D341Med (cell line): ENCODE data around the gene ZFHX3.

ENCODE experiments used
- DNase-seq: peaks from one replicate; pipeline ENCODE4 v3.0.0; 2012; ENCODE audit warnings: low spot score

Gene ZFHX3

DNA sequence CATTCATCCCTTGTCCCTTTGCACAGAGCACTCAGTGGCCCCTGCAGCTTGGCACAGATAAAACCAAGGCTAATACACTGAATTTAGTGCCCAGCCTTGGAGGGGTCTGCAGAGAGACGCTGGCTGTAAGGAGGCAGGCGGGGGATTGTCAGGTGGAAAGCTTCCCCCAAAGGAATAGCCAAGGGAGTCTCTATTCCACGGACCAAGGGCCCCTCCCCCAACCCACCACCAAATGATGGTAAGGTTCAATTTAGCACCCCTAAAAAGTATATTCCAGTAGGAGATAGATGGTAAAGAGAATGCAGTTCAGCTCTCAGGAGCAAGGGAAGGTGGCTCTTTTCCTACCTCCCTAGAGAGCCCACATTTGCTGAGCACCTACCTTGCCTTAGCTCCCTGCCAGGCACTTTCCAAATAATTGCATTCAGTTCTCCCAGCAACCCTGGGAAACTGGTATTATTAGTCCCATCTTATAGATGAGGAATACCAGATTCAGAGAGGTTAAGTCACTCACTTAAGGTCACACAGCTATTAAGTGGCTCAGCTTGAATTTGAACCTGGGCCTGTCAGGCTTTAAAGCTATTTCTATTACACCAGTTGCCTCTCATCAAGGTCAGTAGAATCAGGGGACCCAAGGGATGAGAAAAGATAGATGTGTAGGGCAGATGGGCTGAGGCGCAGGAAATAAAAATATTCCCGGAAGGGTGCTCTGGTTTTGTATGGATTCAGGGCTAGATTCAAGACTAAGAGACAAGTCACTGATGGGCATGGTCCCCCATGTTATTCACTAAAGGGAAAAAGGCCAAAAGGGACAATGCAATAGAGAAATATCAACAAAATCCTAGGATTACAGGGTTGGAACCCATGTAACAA lies 20.0 kb upstream of the ZFHX3 start:
- no peak for DNase-seq

DNA sequence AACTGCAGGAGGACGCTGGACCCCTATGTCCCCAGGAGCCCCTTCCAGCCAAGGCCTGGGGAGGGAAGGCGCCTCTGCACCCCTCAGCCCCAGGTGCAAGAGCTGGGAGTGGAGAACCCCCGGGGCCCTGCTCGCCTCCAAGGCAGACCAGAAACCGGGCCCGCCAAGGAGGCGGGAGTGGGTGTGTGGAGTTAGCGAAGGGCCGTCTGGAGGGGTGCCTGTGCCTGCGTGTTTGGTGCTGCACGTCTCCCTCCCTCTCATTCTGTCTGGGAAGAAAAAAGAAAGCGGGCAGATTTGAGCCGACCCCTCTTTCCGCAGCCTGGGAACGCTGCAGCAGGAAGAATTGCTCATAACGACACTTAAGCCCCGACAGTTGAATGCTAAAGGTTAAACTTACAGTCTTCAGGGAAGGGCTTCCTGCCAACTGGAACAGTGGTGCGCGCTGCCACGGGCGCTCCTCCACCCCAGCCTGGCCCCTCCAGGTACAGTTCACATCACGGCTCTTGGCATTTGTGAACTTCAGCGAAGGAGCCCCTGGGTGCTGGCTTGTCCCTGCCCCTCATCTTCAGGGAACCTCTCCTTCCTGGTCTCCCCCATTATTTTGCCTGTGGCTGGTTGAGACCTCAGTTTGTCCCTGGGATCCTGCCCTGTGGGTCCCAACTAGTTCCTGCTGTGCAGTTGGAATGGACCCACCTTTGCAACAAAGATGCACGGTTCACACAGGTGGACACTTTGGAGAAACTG lies 19.2 kb upstream of the ZFHX3 start:
- DNase-seq, result no peak

DNA sequence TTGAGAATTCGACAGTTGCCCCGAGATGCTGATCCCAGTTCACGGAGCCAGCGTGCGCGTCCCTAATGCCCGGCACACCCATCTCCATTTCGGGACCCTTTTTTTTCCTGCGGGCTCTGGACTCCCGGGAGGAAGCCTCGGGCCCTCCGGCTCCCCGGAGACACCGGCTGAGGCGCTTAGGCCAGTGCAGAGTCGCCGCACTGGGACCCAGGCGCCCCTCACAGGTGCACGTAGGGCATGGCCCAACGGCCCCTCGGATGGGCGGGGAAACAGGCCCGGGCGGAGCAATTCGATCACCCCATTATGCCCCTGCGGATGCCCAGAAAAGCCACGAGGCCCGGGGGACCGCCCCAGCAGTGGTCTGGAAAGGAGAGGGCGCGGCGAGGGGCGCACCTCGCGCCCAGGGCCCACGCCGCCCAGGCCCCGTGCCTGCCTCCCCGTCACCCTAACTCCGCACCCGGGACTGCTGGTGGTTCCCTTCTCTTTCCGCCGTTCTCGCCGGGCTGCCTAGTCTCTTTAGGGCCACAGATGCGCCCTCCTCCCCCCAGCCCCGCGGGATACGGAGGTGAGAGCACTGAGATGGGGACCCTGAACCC lies 18.5 kb upstream of the ZFHX3 start:
- DNase-seq, result peak; percentile 43

DNA sequence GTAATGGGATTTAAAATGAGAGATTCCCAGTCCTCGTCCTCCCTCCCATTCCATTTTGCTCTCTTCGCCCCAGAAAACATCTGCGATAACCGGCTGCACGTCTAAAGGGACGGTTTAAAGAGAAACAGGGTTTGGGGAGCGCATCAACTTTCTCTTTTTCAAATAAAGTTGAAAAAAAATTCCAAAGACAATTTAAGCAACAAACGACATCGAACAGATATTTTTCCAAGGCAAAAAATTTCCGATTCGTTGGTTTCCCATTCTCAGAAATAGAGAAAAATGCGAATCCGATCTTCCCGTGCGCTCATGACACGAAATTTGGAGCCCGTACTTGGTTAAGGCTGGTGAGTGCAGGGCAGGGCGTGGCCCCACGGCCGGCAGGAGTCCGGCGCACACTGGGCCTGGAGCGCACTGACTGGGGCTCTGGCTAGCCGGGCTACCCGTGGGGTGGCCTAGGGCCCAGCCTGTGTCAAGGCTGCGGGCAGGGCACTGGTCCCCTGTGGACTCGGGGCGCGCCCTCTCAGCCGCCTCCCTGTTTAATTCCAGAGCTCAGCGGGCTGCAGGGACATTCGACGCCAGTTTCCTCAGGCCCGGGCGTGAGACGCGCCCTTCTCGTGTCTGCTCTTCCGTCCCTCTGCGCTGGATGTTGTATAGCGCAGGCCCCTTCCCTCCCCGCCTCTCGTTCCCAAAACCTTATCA lies 17.9 kb upstream of the ZFHX3 start:
- peak; percentile 47 for DNase-seq

DNA sequence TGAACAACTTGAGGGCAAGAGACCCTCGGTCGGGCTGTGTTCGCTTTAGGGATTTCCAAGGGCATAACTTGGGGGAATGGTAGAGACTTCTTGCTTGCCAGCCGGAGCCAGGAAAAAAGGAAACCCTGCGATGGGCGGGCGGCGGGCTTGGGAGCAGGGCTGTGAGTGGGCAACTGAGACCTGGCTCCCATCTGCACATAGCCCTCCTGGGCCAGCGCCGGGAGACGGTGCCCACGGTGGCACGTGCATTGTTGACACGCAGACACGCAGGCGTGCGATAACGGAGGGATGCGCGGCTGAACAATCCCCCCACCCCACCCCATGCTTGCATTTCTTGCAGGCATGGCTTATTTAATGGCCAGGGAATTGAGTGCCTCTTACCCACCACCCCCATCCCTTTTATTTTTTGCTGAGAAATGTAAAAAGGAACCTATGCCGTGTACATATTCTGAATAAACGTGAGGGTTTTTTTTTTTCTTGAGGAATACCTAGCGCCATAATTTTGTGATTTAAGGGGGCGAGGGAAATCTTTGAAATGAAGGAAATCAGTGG lies 17.1 kb upstream of the ZFHX3 start:
- no peak for DNase-seq

DNA sequence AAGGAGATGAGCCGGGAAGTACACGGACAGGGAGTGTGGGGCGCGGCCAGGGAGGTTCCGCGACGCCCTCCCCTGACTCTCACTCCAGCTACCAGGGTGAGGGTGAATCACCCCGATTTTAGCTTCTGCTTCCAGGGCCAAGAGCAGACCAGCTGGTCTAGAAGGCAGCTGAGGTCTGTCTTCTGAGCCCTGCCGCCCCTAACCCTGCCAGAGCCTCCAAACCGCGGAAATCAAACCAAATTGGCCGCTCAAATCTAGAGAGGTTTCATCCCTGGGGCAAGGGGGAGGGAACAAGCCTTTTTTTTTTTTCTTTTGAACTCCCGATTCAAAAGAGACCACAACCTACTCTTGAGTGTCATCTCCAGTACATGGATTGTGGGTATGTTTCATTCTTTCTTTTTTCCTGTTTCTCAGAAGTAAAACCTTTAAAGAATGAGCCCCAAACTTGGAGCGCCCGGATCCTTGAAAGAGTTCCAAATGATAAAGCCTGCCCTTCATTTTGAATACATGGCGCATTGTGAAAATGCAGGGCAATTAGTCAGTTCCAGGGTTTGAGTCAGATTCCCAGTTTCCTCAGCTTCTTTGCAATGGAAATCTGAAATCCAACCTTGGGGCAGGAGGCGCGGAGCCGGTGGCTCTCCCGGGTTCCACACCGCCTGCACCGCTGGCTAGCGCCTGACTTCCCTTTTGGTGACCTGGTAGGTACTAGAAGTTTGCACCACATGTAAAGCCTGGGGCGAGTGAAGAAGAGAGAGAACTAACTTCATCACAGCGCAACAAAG lies 16.5 kb upstream of the ZFHX3 start:
- DNase-seq, result peak; percentile 38

DNA sequence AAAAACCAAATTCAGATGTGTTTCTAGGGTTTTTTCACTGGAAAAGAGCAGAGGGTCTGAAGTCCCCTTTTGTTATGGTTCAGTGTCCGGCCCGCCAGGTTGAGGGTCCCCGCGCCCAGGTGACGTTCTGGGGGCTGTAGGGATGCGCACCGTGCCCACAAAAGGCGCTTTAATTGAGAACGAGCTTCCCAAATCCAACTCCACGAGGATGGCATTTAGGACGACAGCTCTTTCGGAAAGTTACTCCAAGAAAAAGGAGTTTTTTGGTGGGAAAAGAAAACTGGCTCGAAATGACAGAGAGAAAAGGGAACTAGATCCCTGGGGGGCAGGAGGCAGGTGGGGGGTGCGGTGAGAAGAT lies 15.9 kb upstream of the ZFHX3 start:
- no peak for DNase-seq

DNA sequence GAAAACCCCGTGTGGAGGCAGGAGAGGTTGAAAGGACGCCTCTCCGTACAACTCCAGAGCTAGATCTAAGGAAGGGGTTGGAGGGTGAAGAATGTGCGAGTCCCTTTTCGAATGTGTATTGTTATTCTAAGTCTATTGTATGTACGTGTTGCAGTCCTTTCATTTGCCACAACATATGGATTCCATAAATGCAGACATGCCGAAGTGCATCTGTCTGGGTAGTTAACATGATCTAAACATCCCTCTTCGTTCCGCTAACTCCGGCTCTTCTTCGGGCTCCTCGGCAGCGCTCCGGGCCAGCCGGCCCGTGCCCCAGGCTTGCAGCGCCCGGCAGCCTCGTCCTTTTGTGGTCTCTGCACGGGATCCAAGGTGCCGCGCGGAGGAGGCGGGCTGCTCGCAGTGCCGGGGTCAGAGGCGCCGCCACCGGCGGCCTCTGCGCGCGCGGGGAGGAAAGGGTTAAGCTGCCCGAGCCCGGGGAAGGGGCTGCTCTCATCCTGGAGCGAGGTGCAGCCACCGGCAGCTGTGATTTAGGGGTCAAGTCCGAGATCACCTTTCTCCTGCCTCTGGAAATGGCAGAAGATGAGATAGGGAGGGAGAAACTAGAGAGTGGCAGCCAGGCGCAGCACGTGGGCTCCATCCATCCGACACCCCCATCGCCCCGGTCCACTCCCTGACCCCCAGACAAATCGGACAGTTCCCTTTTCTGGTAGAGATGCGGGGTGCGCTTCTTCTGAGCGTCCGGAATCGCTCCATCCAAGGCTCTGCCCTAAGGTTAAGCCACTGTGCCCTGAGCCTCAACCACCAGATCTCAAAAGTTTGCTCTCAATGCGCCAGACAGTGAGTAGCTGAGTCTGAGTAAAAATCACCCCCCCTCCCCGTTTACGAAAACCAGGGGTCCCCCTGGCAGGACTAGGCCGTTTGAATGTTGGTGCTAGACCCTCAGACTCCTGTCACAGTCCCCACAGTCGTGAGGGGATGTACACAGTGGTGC lies 15.1 kb upstream of the ZFHX3 start:
- peak; percentile 58 for DNase-seq

DNA sequence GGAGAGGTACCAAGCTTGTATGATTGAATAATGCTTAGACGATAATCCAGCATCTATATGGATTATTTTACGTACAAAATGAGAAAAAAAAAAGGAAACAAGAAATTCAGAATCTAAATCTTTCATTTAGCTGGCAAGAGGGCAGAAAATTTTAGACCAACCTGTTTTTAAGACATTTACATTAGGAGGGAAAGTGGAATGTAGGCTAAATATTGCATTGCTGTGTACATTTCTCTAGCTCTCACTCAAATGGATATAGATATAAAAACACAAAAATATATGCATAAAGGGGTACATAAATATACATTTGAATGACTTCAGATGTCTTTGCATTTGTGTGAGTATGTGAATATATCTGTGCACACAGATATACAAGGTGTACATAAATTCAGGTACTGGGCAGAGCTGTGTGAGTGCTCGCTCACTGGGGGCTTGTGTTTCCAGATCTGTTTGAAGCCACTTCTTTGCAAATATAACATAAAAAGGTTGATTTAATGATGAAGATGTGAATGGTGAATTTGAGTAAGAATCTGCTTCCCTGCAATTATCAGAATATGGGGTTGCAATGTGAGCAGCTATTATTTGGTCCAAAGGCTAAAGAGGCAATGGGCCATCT lies 14.2 kb upstream of the ZFHX3 start:
- DNase-seq, result no peak

DNA sequence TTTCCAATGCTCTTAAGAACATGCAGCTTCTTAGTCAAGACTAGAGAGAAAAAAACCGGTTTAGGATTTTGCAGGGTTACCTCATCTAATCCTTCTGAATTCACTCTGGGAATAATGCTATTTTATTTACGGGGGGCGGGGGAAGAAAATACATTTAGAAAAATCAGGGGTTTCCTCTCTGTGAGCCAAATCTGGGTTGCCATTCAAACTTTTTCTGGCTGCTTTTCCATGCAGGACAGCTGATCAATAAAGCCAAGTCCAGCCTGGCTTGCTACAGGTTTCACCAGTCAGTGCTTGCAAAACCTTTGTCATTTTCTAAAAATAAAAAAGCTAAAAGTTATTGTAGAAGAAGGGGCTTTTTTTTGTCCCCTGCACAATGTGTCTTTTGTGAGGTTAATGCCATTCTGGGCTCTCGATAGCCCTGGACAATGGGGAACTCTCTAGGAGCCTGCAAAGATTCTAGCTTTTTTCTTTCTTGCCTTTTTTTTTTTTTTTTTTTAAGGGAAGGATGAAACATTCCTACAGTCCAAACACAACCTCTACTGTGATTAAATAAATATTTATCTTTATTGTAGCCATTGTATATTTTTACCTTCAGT lies 13.1 kb upstream of the ZFHX3 start:
- DNase-seq, result no peak

DNA sequence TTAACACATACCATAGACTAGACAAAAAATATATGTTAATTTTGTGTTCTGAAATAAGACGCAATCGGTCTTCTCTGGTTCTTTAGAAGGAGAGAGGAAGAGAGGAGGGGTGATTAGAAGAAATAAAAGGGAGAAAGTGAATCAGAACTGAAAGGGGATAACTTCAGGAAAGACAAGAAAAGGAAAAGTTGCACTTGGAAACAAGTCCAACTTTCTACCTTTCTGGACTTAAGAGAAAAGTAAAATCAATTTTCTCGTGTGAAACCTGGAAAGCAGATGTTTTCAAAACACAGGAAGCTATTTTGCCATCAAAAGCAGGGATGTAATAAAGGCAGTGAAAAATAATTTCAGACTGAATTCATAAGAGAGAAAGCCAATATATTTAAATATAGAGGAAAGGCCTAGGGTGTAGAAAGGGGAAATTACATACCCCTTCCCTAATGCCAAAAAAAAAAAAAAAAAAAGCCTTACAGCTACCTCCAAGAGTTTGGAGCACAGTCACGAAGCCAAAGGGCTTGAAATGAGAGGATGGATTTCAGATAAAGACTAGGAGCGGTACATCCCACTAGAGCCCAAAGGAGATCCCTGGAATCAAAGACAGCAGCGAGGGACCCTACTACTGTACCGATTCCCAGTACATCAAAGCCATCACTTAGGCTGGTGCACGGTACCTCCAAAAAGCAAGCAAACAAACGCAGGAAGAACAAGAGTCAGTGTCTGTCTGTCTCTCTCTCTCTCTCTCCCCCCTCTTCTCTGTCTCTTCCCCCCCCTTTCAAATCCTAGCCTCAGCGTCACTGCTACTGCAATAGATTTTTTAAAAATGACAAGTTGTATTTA lies 12.1 kb upstream of the ZFHX3 start:
- no peak for DNase-seq

DNA sequence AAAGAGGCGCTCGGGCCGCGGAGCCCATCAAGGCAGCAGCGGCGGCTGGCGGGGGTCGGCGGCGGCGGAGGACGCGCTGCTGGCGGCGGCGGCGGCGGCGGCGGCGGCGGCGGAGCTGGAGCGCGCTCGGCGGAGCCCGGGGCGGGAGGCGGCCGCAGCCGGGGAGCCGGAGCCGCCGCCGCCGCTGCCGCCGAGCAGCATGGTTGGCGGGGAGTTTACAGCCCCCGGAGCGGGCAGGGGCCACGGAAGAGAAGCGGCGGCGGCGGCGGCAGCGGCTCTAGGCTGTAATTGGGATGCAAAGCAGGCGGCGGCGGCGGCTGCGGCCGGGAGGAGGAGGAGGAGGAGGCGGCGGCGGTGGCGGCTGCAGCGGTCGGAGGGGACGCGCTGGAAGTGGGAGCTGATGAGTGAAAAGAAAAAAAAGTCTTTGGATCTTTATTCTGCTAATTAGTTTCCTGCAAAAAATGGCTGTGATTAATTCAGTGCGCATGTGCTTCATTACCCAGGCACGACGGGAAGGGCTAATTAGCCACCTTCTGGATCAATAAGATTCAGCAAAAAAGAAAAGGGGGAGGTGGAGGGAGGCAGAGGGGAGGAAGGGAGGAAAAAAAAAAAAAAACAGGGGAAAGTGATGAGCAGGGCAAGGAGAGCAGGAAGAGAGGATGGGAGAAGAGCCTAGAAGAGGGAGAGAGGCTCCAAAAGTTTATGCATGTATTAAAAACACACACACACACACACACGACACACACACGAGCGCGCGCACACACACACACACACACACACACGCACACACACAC lies 10.9 kb upstream of the ZFHX3 start:
- peak; percentile 70 for DNase-seq

DNA sequence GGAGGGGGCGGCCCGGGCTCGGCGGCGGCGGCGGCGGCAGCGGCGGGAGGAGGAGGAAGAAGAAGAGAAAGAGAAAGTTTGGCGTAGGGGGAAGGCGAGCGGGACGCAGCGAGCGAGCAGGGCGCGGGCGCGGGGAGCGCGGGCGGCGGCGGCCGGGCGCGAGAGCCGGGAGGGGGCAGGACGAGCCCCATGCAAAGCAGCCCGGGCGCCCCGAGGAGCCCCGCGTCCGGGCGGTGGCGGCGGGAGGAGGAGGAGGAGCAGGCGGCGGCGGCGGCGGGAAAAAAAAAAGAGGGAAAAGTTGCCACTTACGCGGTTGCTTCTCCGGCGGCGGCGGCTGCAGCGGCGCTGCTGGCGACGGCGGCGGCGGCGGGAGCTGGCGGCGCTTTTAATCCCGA lies 10.3 kb upstream of the ZFHX3 start:
- peak; percentile 74 for DNase-seq

DNA sequence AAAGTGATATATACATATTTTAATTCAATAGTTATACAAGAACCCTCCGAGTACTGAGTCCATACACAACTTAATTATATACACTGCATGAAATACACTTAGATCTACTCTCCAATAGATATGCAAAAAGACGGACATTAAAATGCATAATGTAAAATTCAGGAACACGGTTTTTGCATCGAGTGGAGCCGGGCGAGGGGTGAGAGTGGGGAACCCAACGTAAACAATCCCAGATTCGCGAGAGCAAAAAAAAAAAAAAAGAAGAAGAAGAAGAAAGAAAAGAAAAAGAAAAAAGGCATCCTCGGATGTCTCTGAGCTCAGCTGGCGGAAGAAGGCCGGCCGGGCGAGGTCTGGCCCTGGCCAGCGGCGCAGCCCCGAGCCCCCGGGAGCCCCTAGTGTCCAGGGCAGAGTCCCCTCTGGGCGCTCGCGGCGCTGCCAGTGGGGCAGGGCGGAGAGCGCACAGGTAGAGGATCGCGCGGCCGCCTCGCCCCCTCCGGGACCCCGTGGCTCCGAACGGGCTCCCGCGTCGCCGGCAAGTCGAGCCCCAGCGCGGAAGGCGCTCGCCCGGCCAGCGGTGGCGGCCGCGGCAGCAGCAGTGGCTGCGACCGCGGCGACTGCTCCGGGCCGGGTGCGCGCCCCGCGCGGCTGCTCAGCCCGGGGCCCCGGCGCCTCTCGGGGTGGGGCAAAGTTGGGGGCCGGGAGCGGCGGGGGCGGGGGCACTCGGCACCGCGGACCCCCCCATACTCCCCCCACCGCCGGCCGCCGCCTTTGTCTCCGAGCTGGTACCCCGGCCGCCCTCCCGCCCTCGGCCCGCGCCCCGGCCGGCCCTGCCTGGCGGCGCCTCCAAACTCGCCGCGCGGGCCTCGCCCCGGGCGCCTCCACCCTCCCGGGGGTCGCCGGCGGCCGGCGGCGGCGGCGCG lies 9.6 kb upstream of the ZFHX3 start:
- peak; percentile 77 for DNase-seq

DNA sequence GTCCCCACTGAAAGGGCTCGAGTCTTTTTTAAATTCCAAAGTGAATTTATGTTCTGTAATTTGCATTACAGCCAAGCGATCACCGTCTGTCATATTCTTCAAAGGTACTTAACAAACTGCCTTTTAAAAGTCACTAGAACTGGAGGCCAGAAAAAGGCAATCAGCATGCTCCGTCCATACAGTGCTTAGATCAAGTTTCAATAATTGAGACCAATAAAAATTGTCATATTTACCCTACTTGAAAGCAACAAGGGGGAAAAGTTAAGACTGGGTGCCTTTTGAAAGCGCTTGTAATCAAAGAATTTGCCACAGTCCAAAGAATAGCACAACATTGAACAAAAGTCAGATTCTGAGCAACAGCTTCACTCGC lies 9.0 kb upstream of the ZFHX3 start:
- DNase-seq, result no peak

DNA sequence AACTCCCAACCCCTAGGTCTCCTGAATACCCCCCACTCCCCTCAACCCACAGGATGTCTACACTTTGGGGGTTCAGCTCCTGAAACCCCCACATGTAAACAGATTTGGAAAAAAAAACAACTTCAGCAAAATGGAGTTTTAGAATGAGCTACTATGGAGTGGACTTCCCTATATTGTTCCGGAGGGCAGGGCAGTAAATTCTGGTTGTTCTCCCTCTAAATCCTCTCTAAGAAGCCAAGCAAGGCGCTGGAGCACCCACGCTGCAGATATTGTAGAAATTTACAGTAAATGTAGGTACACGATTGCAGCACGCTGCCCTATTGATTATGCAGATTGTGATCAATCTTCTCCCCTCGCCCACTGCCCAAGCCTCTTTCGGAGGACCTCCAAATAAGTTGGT lies 8.5 kb upstream of the ZFHX3 start:
- no peak for DNase-seq
